ENCODE results near the gene ZNF688.
"Not testable (repeated sequence)": the region's sequence is repeated elsewhere in the genome, so short reads cannot be mapped to it uniquely, and the experiment has no call there.

ZNF688 gene

DNA sequence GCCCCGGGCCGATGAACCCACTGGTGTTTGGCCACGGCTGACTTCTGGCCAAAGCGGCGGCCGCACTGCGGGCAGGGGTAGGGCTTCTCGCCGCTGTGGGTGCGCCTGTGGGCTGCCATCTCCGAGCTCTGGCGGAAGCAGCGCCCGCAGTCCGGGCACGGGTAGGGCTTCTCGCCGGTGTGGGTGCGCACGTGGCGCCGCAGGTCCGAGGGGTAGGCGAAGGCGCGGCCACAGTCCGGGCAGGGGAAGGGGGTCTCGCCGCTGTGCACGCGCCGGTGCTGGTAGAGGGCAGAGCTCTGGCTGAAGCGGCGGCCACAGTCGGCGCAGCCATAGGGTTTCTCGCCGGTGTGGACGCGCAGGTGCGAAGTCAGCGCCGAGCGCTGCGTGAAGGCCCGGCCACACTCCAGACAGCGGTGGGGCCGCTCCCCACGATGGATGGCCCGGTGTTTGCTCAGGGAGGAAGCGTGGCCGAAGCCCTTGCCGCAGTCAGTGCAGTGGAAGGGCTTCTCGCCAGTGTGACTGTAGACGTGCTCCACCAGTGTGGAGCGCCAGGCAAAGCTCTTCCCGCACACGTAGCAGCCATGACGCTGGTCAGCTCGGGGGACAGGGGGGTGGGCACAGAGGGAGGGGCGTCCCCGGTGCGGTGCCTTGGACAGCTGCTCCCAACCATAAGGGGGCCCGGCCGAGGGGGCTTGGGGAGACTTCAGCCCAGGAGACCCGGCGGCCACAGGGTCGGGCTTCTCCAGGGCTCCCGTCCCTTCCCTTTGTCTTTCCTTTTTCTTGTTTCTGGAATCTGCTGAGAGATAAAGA lies 16.0 kb downstream of the ZNF688 start:
- DNase-seq = no peak

DNA sequence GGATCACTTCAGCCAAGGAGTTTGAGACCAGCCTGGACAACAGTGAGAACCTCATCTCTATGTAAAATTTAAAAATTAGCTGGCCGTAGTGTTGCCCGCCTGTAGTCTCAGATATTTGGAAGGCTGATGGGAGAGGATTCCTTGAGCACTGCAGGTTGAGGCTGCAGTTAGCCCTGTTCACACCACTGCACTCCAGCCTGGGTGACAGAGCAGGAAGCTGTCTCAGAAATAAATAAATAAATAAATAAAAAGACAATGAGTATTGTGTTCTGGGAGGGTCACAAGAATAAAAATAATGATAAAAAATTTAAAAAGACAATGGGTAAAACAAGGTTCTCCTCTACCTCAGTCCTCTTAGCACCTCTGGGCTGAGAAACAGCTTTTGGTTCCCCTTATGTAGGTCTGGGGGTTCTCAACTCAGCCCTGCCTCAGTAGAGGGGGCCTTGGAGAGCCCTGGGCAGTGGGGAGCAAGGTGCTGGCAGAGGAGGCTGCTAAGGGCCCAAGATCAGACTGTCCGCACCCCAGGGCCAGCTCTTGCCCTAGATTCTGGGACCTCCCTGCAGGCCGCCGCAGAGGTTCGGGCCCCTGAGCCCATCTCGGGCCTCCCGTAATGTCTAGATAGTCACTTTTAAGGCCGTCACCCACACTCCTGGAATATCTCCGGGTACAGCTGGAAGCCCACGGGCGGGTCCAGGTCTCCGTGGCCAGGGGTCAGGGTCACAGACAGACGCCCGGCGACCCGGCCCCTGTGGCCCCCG lies 16.8 kb downstream of the ZNF688 start:
- no peak for DNase-seq

DNA sequence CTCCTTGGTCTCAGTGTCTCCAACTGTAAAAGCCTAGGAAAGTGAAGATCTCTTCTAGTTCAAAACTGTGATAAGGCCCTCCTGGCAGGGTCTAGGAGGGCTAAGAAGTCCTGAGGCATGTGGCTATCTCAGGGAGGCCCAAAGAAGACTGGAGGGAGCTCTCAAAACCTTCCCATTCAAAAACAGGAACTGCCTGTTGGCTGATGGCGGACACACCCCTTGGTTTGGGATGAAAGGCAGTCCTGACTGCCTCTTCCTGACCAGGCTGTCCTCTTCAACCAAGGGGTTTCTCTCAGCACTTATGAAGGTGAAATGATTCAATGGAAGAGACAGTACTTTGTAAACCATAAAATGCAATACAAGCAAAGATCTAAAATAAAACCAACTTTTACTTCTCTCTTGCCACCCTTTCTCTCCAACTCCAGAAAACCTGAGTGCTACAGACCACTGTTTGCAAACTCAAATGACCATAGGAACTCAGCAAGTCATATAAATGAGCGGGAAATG lies 18.1 kb downstream of the ZNF688 start:
- no peak for DNase-seq

DNA sequence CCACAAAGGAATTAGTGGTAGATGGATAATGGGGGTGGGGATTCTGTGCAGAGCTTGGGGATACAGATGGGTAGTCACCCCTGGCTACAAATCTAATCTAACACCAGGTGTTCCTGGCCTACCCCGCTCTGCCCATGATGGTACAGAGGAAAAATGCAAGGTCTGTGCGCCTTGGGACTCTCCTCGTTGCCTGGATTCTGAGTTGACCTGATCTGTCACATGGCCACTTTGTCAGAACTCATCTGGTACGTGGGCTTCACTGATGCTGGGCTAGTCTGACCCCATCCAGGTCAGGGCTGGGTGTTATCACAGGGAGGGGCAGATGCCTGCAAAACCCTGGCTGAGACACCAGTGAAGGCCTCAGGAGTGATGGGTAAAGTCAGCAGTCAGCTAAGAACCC lies 18.6 kb downstream of the ZNF688 start:
- no peak for DNase-seq

DNA sequence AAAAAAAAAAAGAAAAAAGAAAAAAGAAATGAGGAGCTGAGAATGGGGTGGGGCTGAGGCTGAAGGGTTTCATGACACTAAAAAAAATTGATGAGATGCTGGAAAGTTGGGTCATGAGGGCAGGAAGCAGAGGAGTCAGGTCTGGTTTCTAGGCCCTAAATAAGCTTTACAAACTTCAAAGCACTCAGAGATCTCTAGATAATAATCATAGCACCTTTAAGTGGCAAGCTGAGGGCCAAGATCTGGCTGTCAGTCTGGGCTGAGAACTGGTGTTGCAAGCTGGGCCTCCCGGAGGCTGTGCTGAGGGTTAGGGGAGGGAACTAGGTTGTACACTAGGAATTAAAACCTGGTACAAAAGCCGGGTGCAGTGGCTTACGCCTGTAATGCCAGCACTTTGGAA lies 19.7 kb downstream of the ZNF688 start:
- DNase-seq = no peak

DNA sequence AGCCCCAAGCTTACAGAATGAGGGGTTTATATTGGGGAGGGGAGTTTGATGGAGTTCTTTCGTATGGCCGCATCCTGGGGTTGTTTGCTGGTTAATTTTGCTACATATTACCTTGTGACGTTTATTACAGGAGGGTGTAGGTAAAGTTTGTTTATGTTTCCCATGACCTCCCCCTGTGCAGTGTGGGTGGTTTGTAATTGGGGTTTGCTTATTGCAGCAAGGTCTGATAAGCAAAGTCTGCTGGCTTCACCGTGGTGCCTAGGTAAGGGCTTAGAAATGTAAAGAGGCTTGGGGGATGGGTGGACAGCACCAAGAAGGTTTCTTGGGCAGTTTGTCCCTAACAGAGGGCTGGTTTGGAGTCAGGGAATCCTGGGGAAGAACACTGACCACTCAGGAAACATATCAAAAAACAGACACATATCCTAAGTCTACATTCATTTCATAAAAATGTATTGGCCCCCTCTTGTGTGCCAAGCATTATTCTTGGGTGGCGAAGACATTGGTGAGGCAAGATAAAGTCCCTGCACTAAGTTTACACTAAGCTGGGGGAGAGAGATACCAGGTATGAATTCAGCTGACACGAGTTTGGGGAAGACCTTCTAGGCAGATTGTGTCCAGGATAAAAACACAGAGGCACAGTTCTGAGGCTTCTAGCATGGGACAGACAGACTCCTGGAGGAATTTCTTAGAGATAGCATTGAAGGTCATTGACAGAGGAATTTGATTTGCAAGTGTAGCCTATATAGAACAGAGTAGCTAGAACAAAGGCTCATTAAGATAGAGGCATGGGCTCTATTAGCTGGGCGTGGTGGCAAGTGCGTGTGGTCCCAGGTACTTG lies 22.9 kb downstream of the ZNF688 start:
- DNase-seq = no peak

DNA sequence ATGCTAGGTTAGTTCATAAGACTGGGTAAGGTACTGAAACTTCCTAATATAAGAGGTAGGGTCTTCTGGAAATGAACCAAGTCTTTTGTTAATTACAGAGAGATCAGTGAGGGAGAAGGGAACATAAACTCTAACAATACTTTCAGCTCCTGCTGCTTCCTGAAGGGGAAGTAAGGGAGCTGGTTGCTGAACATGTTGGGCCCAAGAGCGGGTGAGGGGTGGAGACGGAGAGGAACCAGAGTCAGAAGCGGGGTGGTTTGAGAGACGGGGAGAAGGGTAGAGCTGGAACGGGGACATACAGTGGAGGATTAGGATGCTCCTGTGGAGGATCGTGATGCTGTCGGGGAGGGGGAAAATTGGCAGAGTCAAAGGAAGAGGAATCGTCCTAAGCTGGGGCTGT lies 25.4 kb downstream of the ZNF688 start:
- no peak for DNase-seq

DNA sequence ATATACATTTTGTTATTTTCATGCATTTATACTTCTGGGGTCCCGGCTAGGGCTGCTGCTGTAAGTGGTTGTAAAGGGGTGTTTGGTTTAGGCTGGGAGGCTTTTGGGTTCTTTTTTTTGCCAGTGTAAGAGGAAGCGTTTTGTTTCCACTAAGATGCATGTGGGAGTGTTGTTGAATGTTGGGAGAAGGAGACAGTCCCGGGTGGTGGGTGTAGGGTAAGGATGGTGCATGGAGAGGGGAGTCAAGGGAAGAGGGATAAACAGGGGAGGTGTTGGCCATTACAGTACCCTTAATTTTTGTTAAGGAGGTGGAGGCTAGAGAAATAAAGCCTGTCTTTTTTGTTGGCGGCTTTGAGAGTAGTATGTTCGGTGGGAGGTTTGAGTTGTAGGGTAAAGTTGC lies 28.4 kb downstream of the ZNF688 start:
- no peak for DNase-seq

DNA sequence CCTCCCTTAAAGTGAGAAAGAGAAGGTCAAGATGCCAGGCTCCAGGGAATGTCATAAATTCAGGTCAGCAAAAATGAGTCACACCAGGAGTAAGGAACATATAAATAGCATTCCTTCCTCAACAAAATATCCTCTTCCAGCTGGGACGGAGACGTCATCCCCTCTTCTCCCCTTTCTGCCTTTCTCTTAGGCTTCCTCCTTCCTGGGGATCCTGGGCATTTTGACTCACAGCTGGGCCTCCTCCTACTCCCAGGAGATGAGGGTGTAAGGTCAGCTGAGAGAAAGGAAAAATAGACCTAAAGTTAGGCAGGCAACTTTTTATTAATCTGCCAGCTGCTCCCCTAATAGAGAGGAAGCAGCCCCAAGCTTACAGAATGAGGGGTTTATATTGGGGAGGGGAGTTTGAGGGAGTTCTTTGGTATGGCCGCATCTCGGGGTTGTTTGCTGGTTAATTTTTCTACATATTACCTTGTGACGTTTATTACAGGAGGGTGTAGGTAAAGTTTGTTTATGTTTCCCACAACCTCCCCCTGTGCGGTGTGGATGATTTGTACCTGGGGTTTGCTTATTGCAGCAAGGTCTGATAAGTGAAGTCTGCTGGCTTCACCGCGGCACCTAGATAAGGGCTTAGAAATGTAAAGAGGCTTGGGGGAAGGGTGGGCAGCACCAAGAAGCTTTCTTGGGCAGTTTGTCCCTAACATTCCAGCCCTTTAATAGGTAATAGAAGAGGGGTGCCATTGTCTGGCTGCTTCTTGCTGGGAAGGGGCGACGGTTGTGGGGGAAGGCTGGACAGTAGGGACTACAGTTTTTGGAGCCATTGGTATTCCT lies 29.8 kb downstream of the ZNF688 start:
- no peak for DNase-seq

DNA sequence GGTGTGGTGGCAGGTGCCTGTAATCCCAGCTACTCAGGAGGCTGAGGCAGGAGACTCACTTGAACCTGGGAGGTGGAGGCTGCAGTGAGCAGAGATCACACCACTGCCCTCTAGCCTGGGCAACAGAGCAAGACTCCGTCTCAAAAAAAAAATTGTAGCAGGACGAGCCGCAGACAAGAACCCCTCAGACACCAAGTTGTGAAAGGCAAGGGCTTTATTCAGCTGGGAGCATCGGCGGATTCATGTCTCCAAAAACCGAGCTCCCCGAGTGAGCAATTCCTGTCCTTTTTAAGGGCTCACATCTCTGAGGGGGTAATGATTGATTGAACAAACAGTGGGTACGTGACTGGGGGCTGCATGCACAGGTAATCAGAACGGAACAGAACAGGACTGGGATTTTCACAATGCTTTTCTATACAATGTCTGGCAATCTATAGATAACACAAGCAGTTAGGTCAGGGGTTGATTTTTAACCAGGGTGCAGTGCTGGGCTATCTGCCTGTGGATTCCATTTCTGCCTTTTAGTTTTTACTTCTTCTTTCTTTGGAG lies 30.5 kb downstream of the ZNF688 start:
- DNase-seq = not testable (repeated sequence)

DNA sequence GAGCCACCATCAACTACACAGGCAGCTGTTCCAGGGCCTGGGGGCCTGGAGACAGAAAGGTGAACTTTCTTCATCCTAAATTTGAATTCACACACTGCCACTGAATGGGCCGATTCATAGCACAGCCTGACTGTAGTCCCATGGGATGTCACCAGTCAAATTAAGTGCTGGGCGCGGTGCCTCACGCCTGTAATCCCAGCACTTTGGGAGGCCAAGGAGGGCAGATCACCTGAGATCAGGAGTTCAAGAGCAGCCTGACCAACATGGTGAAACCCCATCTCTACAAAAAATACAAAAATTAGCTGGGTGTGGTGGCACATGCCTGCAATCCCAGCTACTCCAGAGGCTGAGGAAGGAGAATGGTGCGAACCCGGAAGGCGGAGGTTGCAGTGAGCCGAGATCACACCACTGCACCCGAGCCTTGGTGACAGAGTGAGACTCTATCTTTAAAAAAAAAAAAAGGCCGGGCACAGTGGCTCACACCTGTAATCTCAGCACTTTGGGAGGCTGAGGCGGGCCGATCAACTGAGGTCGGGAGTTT lies 31.5 kb downstream of the ZNF688 start:
- DNase-seq = not testable (repeated sequence)

DNA sequence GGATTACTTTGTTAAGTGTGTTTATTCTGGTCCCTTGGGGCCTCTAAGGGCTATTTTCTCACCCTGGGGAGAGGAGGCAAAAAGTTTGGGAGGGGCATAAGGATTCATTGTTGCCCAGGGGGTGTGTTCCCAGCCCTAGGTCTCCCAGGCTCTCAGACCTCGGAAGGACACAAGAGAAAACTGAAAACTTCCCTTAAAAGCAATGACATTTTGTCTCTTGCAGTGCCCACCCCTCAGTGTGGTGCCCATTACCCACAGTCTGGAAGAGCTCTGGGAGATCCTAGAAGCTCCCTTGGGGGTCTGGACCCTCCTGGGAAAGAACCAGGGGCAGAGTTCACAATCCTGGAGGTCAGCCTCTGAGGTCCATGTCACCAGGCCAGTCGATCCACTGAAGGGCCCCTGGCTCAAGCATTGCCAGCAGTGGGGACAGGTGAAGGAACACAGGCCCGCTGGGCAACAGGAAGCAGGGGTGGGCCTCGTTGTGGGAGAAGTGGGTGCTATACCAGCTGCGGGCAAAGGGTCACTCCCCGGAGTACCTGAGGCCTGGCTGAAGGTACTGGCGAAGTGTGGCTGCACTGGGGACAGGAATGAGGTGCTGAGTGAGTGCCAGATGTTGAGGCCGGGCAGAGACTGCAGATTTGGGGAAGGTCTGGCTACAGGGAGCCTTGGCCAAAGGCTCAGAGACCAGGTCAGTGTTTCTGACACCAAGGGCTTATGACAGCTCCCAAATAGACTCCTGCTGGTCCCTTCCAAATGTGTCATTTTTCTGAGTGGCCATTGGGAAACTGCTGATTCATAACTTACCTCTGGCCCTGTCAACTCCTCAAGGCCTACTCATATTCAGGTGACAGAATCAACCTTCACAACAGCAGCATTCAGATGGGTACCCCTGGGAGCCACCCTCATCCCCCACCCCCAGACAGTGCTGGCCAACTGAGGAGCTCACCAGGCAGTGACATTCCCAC lies 32.2 kb downstream of the ZNF688 start:
- no peak for DNase-seq

DNA sequence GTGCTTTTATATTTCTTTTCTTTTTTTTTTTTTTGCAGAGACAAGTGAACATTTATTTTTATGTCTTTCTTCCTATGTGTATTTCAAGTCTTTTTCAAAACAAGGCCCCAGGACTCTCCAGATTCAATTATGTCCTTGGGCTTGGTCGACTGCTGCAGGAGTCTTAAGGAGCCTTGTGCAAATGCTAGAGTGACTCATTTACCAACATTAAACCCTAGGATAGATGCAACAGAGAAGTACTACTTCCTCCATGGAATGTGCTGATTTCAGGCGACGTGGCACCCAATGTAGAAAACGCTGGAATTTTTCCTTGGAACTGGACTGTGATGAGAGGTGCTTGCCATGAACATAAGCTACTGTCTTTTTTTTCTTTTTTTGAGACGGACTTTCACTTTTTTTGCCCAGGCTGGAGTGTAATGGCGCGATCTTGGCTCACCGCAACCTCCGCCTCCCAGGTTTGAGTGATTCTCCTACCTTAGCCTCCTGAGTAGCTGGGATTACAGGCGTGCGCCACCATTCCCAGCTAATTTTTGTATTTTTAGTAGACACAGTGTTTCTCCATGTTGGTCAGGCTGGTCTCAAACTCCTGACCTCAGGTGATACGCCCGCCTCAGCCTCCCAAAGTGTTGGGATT lies 35.0 kb downstream of the ZNF688 start:
- DNase-seq = not testable (repeated sequence)

DNA sequence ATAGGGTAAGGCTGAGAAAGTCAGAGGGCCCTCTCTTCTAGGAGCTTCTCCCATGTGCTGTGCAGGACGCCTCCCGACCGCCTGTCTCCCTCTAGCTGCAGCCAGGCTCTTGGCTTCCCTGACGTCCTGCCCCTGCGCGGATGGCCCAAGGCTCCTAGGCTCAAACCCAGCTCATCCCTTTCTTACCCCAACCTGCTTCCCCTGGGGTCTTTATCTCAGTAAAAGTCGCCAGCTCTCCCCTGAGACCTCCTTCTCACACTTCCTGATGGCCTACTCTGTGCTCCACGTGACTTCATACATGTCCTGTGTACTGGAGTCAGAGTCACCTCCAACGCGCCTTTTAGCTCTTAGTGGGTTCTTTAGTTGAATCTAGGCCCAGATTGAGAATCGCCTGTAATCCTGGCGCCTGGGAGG lies 35.7 kb downstream of the ZNF688 start:
- peak; percentile 89 for DNase-seq

DNA sequence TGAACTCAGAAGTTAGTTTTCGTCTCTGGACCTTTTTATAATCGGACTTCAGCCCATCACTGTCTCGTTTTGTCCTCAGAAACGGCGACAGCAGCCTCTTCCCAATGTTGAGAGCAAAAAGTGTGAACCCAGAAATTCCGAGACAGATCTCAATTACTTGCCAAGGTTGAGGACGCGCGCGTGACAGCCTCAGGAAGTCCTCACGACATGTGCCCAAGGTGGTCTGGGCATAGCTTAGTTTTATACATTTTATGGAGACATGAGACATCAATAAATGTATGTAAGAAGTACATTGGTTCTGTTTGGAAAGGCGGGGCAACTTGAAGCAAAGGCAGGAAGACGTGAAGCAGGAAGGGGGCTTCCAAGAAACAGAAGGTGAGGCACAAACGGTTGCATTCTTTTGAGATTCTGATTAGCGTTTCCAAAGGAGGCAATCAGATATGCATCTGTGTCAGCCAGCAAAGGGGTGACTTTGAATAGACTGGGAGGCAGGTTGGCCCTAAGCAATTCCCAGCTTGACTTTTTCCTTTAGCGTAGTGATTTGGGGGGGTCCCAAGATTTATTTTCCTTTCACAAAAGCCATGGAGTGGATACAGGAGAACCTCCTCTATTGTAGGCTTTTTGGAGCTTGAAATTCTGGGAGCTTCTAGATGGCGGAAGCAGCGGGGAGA lies 36.3 kb downstream of the ZNF688 start:
- no peak for DNase-seq

DNA sequence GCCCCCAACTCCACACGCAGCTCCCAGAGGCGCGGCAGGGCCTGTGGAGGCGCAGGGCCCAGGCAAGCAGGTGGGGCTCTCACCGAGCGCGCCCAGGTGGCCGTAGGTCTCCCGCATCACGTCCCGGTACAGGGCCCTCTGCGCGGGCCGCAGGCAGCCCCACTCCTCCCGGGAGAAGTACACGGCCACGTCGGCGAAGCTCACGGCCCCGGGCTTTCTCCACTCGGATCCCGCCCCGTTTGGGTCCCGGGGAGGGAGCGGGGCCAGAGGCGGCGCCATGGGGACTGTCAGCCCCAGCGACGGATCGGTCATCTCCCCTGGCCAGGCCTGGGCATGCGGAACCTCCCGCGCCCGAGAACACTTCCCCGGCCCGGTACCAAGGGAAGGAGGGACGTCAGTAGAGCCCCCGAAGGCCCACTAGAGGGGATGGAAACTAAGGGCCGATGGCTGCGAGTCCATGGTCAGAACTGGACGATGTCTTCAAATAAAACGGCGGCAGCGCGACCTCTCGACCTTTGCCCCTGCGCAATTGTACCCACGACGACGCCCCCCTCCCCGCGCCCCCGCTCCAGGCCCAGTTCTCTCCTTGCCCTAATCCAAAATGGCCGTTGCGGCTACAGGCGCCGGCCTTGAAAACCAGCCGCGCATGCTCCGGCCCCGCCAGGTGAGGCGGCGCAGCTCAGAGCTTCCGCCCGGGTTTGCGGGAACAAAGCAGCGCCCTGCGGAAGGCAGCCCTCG lies 37.0 kb downstream of the ZNF688 start, which contains the start of gene ZNF747:
Gene ZNF747, minus strand, starts transcription at position 491 of the 738 bp plus-strand sequence. Its CDS starts 179 bp downstream, at position 312.
- peak; percentile 98 for DNase-seq

DNA sequence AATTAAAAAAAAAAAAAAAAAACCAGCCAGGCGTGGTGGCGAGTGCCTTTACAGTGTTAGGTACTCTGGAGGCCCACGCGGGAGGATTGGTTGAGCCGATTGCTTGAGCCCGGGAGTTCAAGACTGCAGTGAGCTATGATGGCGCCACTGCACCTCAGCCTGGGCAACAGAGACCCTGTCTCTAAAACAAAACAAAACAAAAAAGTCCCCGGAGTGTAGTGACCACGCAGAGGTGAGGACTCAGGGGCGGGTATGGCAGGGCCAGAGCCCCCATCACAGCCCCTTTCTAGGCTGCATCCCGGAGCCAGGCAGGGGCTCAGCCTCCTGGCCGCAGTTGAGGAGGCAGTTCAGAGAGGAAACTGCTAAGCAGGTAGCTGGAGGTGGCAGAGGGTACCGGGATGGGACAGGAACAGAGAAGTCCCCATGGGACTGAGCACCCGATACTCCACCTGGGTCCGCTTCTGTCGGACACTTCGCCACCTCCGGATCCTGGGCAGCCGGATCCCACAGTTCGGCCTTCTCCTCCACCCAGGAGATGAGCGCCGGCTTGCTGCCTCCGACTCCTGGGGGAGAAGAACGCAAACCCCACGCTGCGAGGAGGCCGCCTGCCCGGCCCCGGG lies 37.7 kb downstream of the ZNF688 start:
- peak; percentile 22 for DNase-seq

DNA sequence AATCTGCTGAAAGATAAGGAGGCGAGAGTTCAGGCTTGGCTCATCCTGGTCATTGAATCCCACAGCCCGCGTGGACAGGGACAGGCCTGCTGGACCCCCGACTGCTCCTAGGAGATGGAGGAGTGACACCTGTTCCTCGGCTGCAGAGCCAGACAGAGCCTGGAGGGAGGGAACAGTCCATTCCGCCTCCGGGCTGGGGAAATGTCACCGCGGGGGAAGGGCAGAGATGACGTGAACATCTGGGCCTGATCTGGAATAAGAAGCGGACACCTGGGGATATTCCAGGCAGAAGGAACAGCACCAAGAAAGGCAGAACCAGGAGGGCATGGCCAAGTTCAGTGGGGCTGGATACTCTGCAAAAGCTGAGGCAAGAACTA lies 38.4 kb downstream of the ZNF688 start:
- DNase-seq = no peak

All from eye (tissue), 1 donor.